ENCODE measurements around the gene CAP2. TPM values are rescaled to one million over a fixed set of nuclear protein-coding genes. Genes with fewer than 3 reads are reported as not detected.
"Not testable (repeated sequence)": the region's sequence is repeated elsewhere in the genome, so short reads cannot be mapped to it uniquely, and the experiment has no call there.

CAP2 gene
- total and polyA plus RNA-seq, 7 experiments from 2014 or later = not detected

DNA sequence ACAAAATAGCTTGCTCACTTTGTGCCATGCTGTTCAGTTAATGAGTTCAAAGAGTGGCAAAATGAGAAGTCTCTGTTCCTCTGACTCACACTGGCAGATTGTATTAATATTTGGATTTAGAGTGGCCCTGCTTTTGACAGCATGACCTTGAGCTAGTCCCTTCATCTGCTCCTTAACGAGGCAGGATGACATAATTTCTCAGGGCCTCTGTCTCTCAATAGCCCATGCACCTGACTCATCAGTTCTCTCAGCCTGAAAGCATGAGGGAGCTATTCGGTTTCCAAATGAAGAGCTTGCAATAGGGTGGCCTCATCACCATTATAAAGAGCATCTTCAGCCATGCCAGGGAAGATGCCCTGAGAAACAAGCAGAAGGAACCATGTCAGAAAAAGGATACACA is 38.2 kb downstream of the CAP2 start:
- Histone ChIP-seq H3K4me3 (ENCODE audit: low read length) (no peak overlapping the region), H3K9me3 (ENCODE audit: control insufficient read depth in 2 of 3, low read length in 3 of 3) (no peaks in the 10 kb centered on the region), H3K36me3 (ENCODE audit: control insufficient read depth in 2 of 3, insufficient read depth in 3 of 3, low read length in 3 of 3) (no peaks in the 10 kb centered on the region), H3K27ac (ENCODE audit: low read depth, low read length) (no peak overlapping the region), H3K27me3 (ENCODE audit: control insufficient read depth in 2 of 2, insufficient read depth in 2 of 2, low read length in 2 of 2) (no peaks in the 10 kb centered on the region), H3K4me1 (ENCODE audit: control insufficient read depth in 2 of 2, insufficient read depth in 2 of 2, low read length in 2 of 2) (no peaks in the 10 kb centered on the region)
- Mint-ChIP-seq H3K27me3 (peaks cover 0 to 23% (median 13%) of the 10 kb centered on the region in 5 donors), H3K27ac (no peak overlapping the region), H3K4me3 (no peak overlapping the region), H3K36me3 (no peaks in the 10 kb centered on the region), H3K9me3 (peaks cover 0 to 7% (median 0%) of the 10 kb centered on the region in 11 donors), H3K4me1 (no peaks in the 10 kb centered on the region)
- intact Hi-C loops (cut with micrococcal nuclease) = no loop called here
- ATAC-seq = no peak
- no peak for DNase-seq
- CTCF ChIA-PET = no interaction called here
- POLR2A ChIA-PET = no interaction called here

DNA sequence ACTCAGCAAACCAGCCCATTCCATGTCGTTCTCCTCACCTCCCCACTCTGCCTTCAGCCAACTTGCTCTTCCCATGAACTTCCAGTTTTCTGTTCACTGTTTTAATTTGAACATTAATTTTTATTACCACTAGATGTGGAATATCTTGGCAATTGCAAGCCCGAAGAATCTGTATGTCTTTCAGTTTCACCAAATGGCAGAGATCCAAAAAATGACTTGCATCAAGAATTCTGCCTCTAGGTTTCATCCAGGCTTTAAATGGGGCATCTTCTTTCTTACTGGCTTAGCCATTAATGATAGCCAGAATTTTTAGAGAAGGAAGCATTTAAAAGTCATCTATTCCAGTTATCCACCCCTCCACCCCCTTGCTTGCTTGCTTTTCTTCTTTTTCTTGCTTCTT is 39.0 kb downstream of the CAP2 start:
- H3K36me3 ChIP-seq (ENCODE audit: control insufficient read depth in 2 of 3, insufficient read depth in 3 of 3, low read length in 3 of 3) = no peaks in the 10 kb centered on the region
- Mint-ChIP-seq H3K9me3 (peaks cover 0 to 7% (median 0%) of the 10 kb centered on the region in 11 donors), H3K36me3 (no peaks in the 10 kb centered on the region), H3K4me1 (no peaks in the 10 kb centered on the region), H3K27me3 (peaks cover 0 to 18% (median 13%) of the 10 kb centered on the region in 5 donors), H3K27ac (no peak overlapping the region), H3K4me3 (no peak overlapping the region)
- no peak overlapping the region for H3K4me3 ChIP-seq (ENCODE audit: low read length)
- CTCF ChIA-PET = no interaction called here
- POLR2A ChIA-PET = no interaction called here
- no peak for DNase-seq
- ATAC-seq = no peak
- no peak overlapping the region for H3K27ac ChIP-seq (ENCODE audit: low read depth, low read length)
- H3K27me3 ChIP-seq (ENCODE audit: control insufficient read depth in 2 of 2, insufficient read depth in 2 of 2, low read length in 2 of 2) = no peaks in the 10 kb centered on the region
- no peaks in the 10 kb centered on the region for H3K9me3 ChIP-seq (ENCODE audit: control insufficient read depth in 2 of 3, low read length in 3 of 3)
- H3K4me1 ChIP-seq (ENCODE audit: control insufficient read depth in 2 of 2, insufficient read depth in 2 of 2, low read length in 2 of 2) = no peaks in the 10 kb centered on the region
- intact Hi-C loops (cut with micrococcal nuclease) = no loop called here

DNA sequence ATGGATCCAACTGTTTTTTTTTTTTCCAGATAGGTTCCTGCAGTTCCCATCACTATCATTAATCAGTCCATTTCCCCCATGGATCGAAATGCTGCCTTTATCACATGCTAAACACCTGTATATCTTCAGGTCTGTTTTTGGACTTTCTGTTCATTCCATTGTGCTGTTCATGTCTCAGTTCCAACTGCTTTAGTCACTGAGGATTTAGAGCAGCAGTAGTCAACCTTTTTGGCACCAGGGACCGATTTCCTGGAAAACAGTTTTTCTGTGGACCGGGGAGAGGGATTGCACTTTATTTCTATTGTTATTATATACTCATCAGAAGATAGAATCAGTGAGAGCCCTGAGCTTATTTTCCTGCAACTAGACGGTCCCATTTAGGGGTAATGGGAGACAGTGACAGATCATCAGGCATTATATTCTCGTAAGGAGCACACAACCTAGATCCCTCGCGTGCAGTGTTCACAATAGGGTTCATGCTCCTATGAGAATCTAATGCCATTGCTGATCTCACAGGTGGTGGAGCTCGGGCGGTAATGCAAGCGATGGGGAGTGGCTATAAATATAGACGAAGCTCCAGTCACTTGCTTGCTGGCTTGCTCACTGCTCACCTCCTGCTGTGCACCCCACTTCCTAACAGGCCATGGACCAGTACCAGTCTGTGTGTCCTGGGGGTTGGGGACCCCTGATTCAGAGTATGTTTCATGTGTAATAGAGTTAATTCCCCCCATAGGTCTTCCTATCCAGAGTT is 46.0 kb downstream of the CAP2 start:
- Histone ChIP-seq H3K4me3 (ENCODE audit: low read length) (no peak overlapping the region), H3K9me3 (ENCODE audit: control insufficient read depth in 2 of 3, low read length in 3 of 3) (no peaks in the 10 kb centered on the region), H3K27me3 (ENCODE audit: control insufficient read depth in 2 of 2, insufficient read depth in 2 of 2, low read length in 2 of 2) (no peaks in the 10 kb centered on the region), H3K27ac (ENCODE audit: low read depth, low read length) (no peak overlapping the region), H3K36me3 (ENCODE audit: control insufficient read depth in 2 of 3, insufficient read depth in 3 of 3, low read length in 3 of 3) (no peaks in the 10 kb centered on the region), H3K4me1 (ENCODE audit: control insufficient read depth in 2 of 2, insufficient read depth in 2 of 2, low read length in 2 of 2) (no peaks in the 10 kb centered on the region)
- Mint-ChIP-seq H3K27ac (no peak overlapping the region), H3K4me1 (no peaks in the 10 kb centered on the region), H3K4me3 (no peak overlapping the region), H3K27me3 (peaks cover 0 to 19% (median 9%) of the 10 kb centered on the region in 5 donors), H3K9me3 (peaks cover 0 to 7% (median 0%) of the 10 kb centered on the region in 11 donors), H3K36me3 (no peaks in the 10 kb centered on the region)
- intact Hi-C loops (cut with micrococcal nuclease) = no loop called here
- ATAC-seq = no peak
- ChIA-PET POLR2A (no interaction called here), CTCF (no interaction called here)
- DNase-seq = no peak

DNA sequence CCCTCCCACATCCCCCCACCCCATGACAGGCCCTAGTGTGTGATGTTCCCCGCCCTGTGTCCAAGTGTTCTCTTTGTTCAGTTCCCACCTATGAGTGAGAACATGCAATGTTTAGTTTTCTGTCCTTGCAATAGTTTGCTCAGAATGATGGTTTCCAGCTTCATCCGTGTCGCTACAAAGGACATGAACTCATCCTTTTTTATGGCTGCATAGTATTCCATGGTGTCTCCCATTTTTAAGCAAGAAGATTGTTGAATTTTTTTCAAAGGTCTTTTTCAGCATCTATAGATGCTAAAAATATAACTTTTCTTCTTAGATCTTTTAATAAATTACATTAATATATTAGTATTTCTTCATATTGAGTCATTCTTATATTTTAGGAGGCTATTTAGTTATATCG is 47.4 kb downstream of the CAP2 start:
- H3K9me3 ChIP-seq (ENCODE audit: control insufficient read depth in 2 of 3, low read length in 3 of 3); POLR2A ChIA-PET: not testable (repeated sequence)

DNA sequence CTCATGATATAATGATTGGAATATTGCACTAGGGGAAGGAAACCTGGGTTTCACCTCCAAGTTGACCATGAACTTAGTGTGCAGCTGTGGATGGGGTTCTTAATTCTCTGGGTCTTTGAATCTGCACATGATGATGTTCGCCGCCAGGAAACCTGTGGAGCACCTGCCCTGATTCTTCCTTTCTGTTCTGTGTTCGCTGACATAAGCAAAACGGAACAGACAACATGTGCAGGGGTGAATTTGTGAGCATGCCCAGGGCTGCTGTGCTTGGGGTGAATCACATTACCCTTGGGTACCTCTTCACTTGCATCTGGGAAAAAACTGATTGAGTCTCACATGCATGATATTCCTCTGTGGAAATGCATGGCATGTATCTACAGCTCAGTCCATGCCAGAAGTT is 48.8 kb downstream of the CAP2 start:
- H3K27ac Mint-ChIP-seq = no peak overlapping the region
- ChIA-PET POLR2A (no interaction called here), CTCF (no interaction called here)
- intact Hi-C loops (cut with micrococcal nuclease) = no loop called here
- Histone ChIP-seq H3K4me1 (ENCODE audit: control insufficient read depth in 2 of 2, insufficient read depth in 2 of 2, low read length in 2 of 2) (no peaks in the 10 kb centered on the region), H3K4me3 (ENCODE audit: low read length) (no peak overlapping the region), H3K27me3 (ENCODE audit: control insufficient read depth in 2 of 2, insufficient read depth in 2 of 2, low read length in 2 of 2) (peaks cover 0 to 2% of the 10 kb centered on the region in 2 donors), H3K27ac (ENCODE audit: low read depth, low read length) (no peak overlapping the region), H3K36me3 (ENCODE audit: control insufficient read depth in 2 of 3, insufficient read depth in 3 of 3, low read length in 3 of 3) (no peaks in the 10 kb centered on the region), H3K9me3 (ENCODE audit: control insufficient read depth in 2 of 3, low read length in 3 of 3) (no peaks in the 10 kb centered on the region)
- peaks cover 0 to 2% (median 0%) of the 10 kb centered on the region in 7 donors for H3K4me1 Mint-ChIP-seq
- no peaks in the 10 kb centered on the region for H3K36me3 Mint-ChIP-seq
- H3K9me3 Mint-ChIP-seq = peaks cover 0 to 2% (median 0%) of the 10 kb centered on the region in 11 donors
- no peak for ATAC-seq
- no peak for DNase-seq
- peaks cover 0 to 30% (median 15%) of the 10 kb centered on the region in 5 donors for H3K27me3 Mint-ChIP-seq
- H3K4me3 Mint-ChIP-seq = no peak overlapping the region

More for the DNA sequence above, 47.4 kb downstream of the CAP2 start:
- intact Hi-C loops (cut with micrococcal nuclease); H3K36me3 Mint-ChIP-seq; H3K9me3 Mint-ChIP-seq; H3K4me1 ChIP-seq (ENCODE audit: control insufficient read depth in 2 of 2, insufficient read depth in 2 of 2, low read length in 2 of 2); H3K4me3 Mint-ChIP-seq; H3K4me1 Mint-ChIP-seq; H3K27me3 ChIP-seq (ENCODE audit: control insufficient read depth in 2 of 2, insufficient read depth in 2 of 2, low read length in 2 of 2); ATAC-seq; H3K27ac ChIP-seq (ENCODE audit: low read depth, low read length); H3K27ac Mint-ChIP-seq; CTCF ChIA-PET; H3K36me3 ChIP-seq (ENCODE audit: control insufficient read depth in 2 of 3, insufficient read depth in 3 of 3, low read length in 3 of 3); DNase-seq; H3K4me3 ChIP-seq (ENCODE audit: low read length): not testable (repeated sequence)
- peaks cover 0 to 24% (median 9%) of the 10 kb centered on the region in 5 donors for H3K27me3 Mint-ChIP-seq

DNA sequence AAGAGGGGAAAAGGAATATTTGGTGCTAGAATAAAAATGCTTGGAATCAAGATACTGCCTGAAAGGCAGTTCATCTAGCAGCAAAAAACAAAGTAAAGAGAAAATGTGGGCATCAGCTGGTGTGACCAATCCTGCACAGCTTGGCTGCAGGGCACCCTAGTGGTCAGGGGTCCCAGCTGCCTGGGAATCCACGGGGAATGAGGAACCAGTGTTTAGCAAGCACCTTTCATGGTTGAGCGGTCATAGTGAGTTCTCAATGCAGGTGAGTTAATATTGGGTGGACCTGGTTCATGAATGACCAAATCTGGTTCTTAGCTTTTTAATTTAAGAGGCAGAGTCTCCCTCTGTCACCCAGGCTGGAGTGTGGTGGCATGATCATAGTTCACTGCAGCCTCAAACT is 53.3 kb downstream of the CAP2 start:
- Mint-ChIP-seq H3K4me3 (no peak overlapping the region), H3K27ac (no peak overlapping the region), H3K9me3 (peaks cover 0 to 2% (median 0%) of the 10 kb centered on the region in 11 donors), H3K36me3 (no peaks in the 10 kb centered on the region), H3K27me3 (peaks cover 0 to 18% (median 7%) of the 10 kb centered on the region in 5 donors), H3K4me1 (peaks cover 0 to 2% (median 0%) of the 10 kb centered on the region in 7 donors)
- ChIA-PET POLR2A (no interaction called here), CTCF (no interaction called here)
- Histone ChIP-seq H3K36me3 (ENCODE audit: control insufficient read depth in 2 of 3, insufficient read depth in 3 of 3, low read length in 3 of 3) (no peaks in the 10 kb centered on the region), H3K27me3 (ENCODE audit: control insufficient read depth in 2 of 2, insufficient read depth in 2 of 2, low read length in 2 of 2) (peaks cover 0 to 2% of the 10 kb centered on the region in 2 donors), H3K9me3 (ENCODE audit: control insufficient read depth in 2 of 3, low read length in 3 of 3) (no peaks in the 10 kb centered on the region), H3K27ac (ENCODE audit: low read depth, low read length) (no peak overlapping the region), H3K4me3 (ENCODE audit: low read length) (no peak overlapping the region), H3K4me1 (ENCODE audit: control insufficient read depth in 2 of 2, insufficient read depth in 2 of 2, low read length in 2 of 2) (no peaks in the 10 kb centered on the region)
- intact Hi-C loops (cut with micrococcal nuclease) = no loop called here
- ATAC-seq (no peak), DNase-seq (no peak)

DNA sequence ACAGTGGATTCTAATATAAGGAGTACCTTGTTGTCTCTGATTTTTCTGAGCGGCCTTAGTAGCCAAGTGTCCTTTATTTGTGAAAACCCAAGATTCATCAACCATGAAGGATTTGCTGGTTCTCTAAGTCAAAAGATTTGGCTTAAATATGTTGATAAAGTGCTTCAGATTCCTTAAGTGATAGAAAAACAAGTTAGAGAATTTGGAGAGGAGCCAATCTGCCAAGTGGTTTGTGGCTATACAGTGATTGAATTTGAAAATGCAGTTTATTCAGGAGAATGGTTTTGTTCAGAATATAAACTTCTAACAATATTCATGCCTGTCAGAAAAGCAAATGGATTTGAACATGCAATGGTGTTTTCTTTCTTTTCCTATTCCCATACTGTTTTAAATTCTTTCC is 54.8 kb downstream of the CAP2 start:
- POLR2A ChIA-PET = no interaction called here
- H3K4me1 Mint-ChIP-seq = peaks cover 0 to 2% (median 0%) of the 10 kb centered on the region in 7 donors
- intact Hi-C loops (cut with micrococcal nuclease) = no loop called here
- CTCF ChIA-PET = no interaction called here
- H3K36me3 Mint-ChIP-seq = no peaks in the 10 kb centered on the region
- ATAC-seq (no peak), DNase-seq (no peak)
- H3K27me3 Mint-ChIP-seq = peaks cover 0 to 19% (median 13%) of the 10 kb centered on the region in 5 donors
- Histone ChIP-seq H3K27ac (ENCODE audit: low read depth, low read length) (no peak overlapping the region), H3K27me3 (ENCODE audit: control insufficient read depth in 2 of 2, insufficient read depth in 2 of 2, low read length in 2 of 2) (peaks cover 0 to 2% of the 10 kb centered on the region in 2 donors), H3K4me1 (ENCODE audit: control insufficient read depth in 2 of 2, insufficient read depth in 2 of 2, low read length in 2 of 2) (no peaks in the 10 kb centered on the region), H3K36me3 (ENCODE audit: control insufficient read depth in 2 of 3, insufficient read depth in 3 of 3, low read length in 3 of 3) (no peaks in the 10 kb centered on the region), H3K9me3 (ENCODE audit: control insufficient read depth in 2 of 3, low read length in 3 of 3) (no peaks in the 10 kb centered on the region), H3K4me3 (ENCODE audit: low read length) (no peak overlapping the region)
- H3K27ac Mint-ChIP-seq = no peak overlapping the region
- no peak overlapping the region for H3K4me3 Mint-ChIP-seq
- H3K9me3 Mint-ChIP-seq = no peaks in the 10 kb centered on the region

Data from naive thymus-derived CD4-positive, alpha-beta T cell (primary cell).